ENCODE measurements around the gene PAIP2. TPM values are rescaled to one million over a fixed set of nuclear protein-coding genes. Genes with fewer than 3 reads are reported as not detected.
A peak's percentile ranks its signal among the peaks of the same experiment; 100 is the strongest.
"Not testable (repeated sequence)": the region's sequence is repeated elsewhere in the genome, so short reads cannot be mapped to it uniquely, and the experiment has no call there.

Gene PAIP2
- polyA plus RNA-seq, 6 donors from 2014 or later, result 348 to 544 (median 403) TPM

- peaks cover 62 to 84% (median 81%) of the 10 kb centered on the region in 3 donors for H3K4me1 Mint-ChIP-seq
- H3K9me3 Mint-ChIP-seq, result no peaks in the 10 kb centered on the region
- peak overlapping the region; percentile 85 to 99 (median 94) for H3K27ac Mint-ChIP-seq
- ATAC-seq (ENCODE audit: low read depth in 2 of 2), result no peak
- H3K4me3 Mint-ChIP-seq, result peak overlapping the region; percentile 40 to 97 (median 88)
- H3K36me3 Mint-ChIP-seq, result no peaks in the 10 kb centered on the region
- DNase-seq, result no peak
- H3K27me3 Mint-ChIP-seq, result no peaks in the 10 kb centered on the region
These were observed 43.7 kb downstream of the PAIP2 start for GRCh38 chr5:139385061-139386049.

DNA sequence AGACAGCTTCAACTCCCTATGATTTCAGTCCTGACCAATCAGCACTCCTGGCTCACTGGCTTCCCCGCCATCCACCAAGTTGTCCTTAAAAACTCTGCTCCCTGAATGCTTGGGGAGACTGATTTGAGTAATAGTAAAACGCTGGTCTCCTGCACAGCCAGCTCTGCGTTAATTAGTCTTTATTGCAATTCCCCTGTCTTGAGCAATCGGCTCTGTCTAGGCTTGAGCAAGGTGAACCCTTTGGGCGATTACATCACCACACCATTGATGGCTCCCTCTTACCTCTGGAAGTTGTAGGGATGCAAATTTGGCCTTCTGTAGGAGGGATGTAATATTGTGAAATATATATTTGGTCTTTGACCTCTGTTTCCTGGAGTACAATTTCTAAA, 44.4 kb downstream of the PAIP2 start:
- no peak for DNase-seq
- H3K36me3 Mint-ChIP-seq, result no peaks in the 10 kb centered on the region
- H3K9me3 Mint-ChIP-seq, result no peaks in the 10 kb centered on the region
- H3K4me1 Mint-ChIP-seq, result peaks cover 66 to 89% (median 86%) of the 10 kb centered on the region in 3 donors
- H3K27ac Mint-ChIP-seq, result peak overlapping the region in 5 of 6 donors; percentile 70 to 99 (median 90)
- H3K27me3 Mint-ChIP-seq, result no peaks in the 10 kb centered on the region
- ATAC-seq (ENCODE audit: low read depth in 2 of 2), result no peak
- H3K4me3 Mint-ChIP-seq, result peak overlapping the region in 6 of 8 donors; percentile 18 to 97 (median 92)

DNA sequence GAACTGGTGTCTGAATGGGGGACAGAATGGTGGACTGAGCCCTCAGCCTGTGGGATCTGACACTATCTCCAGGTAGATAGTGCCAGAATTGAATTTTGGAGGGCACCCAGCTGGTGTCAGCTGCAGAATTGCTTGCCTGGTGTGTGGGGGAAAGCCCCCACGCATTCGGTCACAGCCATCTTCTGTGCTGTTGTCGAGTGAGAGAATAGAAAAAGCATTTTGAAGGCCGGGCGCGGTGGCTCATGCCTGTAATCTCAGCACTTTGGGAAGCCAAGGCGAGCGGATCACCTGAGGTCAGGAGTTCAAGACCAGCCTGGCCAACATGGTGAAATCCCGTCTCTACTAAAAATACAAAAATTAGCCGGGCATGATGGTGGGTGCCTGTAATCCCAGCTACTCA, 45.3 kb downstream of the PAIP2 start:
- not testable (repeated sequence) for ATAC-seq (ENCODE audit: low read depth in 2 of 2); H3K27me3 Mint-ChIP-seq; DNase-seq; H3K36me3 Mint-ChIP-seq; H3K9me3 Mint-ChIP-seq
- peak overlapping the region; percentile 86 to 97 (median 93) for H3K4me3 Mint-ChIP-seq
- H3K4me1 Mint-ChIP-seq, result peaks cover 73 to 96% (median 93%) of the 10 kb centered on the region in 3 donors
- H3K27ac Mint-ChIP-seq, result peak overlapping the region; percentile 54 to 99 (median 92)

DNA sequence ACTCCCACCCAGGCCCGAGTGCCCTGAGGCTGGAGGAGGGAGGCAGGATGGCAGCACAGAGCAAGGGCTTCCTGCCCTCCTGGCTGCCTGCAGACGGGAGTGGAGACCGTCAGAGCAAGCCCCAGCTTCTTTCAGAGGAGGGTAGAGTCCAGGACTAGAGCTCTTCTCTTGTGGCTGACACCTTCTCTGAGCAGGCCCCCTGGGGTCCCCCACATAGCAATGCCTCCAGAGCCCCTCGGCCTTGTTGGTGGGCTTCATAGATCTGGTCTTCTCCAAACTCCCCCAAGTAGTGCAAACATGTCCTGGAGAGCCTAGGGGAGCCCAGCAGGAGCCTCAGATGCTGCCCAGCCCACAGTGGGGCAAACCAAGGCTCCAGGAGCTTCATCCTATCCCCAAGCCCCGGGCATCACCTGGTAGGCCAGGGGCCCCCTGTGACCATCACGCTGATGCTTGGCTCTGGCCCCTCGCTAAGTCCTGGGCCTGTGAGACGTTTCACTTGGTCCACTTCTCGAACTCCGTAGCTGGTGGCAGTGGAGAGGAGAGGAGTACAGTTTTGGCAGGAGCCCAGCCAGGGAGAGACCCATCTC, 46.0 kb downstream of the PAIP2 start:
- ATAC-seq (ENCODE audit: low read depth in 2 of 2), result no peak
- Mint-ChIP-seq H3K36me3 (no peaks in the 10 kb centered on the region), H3K27ac (peak overlapping the region; percentile 90 to 99 (median 95)), H3K4me1 (peaks cover 66 to 88% (median 87%) of the 10 kb centered on the region in 3 donors), H3K4me3 (peak overlapping the region; percentile 89 to 97 (median 94)), H3K9me3 (no peaks in the 10 kb centered on the region), H3K27me3 (no peaks in the 10 kb centered on the region)
- no peak for DNase-seq

- peak; percentile 80 for DNase-seq
- peak; percentile 33 to 34 for ATAC-seq (ENCODE audit: low read depth in 2 of 2)
- no peaks in the 10 kb centered on the region for H3K27me3 Mint-ChIP-seq
- no peaks in the 10 kb centered on the region for H3K36me3 Mint-ChIP-seq
- H3K27ac Mint-ChIP-seq, result peak overlapping the region; percentile 90 to 99 (median 95)
- peak overlapping the region; percentile 89 to 97 (median 94) for H3K4me3 Mint-ChIP-seq
- peaks cover 66 to 90% (median 89%) of the 10 kb centered on the region in 3 donors for H3K4me1 Mint-ChIP-seq
- H3K9me3 Mint-ChIP-seq, result no peaks in the 10 kb centered on the region
These were observed 46.7 kb downstream of the PAIP2 start for GRCh38 chr5:139388198-139388821.

GRCh38 chr5:139389701-139390638, 48.3 kb downstream of the PAIP2 start, which contains the start of gene MZB1:
MZB1 (minus strand) TSS chr5:139389913; CDS start chr5:139389856, 57 bp downstream.
- Mint-ChIP-seq H3K9me3 (no peaks in the 10 kb centered on the region), H3K27me3 (no peaks in the 10 kb centered on the region), H3K36me3 (no peaks in the 10 kb centered on the region), H3K4me1 (peaks cover 58 to 77% (median 75%) of the 10 kb centered on the region in 3 donors), H3K4me3 (peak within 1 kb of the TSS; percentile 89 to 97 (median 94)), H3K27ac (peak within 1 kb of the TSS; percentile 90 to 99 (median 96))
- peak; percentile 84 for DNase-seq
- ATAC-seq (ENCODE audit: low read depth in 2 of 2), result peak; percentile 53 to 55

DNA sequence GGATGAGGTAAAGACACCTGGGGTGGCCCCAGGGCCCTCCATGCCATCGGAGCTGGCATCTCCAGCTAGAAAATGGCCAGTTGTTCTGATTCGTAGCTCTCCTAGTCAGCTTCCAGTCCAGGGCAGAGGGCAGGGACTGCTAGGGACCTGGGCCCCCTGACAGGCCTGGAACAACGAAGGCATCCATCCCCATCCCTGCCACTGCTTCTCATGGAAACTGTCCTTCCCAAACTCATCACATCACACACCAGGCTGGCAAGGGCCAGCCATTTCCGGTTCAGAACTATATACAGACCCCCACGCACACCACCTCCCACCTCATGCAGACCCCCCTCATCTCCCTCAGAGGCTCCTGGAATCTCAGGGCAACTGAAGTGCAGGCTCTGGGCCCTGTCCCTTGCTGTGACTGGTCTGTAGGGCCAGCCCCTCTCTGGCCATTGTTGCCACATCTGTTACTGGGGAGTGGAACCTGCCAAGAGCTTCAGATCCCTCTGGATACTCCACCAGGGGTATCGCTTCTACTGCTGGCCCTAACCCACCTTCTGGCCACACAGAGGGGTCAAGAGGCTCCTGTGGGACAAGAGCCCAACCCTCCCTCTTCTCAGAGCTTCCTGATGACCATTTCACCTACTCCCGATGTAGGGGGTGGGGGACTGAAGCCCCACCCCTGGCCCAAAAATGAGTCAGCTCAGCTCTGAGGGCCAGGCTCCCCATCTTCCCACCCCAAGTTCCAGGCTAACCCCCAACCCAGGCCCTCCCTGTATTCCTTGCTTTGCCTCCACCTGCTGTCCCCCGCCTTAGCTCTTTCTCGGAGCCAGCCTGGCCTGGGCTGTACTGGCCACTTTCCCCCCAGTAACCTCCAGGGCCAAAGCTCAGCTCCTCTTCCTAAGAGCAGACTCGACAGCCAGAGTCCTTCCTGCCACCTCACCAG, 49.2 kb downstream of the PAIP2 start:
- Mint-ChIP-seq H3K4me1 (peaks cover 53 to 75% (median 68%) of the 10 kb centered on the region in 3 donors), H3K4me3 (peak overlapping the region; percentile 61 to 97 (median 96)), H3K27ac (peak overlapping the region; percentile 33 to 99 (median 94)), H3K9me3 (no peaks in the 10 kb centered on the region), H3K36me3 (no peaks in the 10 kb centered on the region), H3K27me3 (no peaks in the 10 kb centered on the region)
- DNase-seq, result no peak
- ATAC-seq (ENCODE audit: low read depth in 2 of 2), result no peak

DNA sequence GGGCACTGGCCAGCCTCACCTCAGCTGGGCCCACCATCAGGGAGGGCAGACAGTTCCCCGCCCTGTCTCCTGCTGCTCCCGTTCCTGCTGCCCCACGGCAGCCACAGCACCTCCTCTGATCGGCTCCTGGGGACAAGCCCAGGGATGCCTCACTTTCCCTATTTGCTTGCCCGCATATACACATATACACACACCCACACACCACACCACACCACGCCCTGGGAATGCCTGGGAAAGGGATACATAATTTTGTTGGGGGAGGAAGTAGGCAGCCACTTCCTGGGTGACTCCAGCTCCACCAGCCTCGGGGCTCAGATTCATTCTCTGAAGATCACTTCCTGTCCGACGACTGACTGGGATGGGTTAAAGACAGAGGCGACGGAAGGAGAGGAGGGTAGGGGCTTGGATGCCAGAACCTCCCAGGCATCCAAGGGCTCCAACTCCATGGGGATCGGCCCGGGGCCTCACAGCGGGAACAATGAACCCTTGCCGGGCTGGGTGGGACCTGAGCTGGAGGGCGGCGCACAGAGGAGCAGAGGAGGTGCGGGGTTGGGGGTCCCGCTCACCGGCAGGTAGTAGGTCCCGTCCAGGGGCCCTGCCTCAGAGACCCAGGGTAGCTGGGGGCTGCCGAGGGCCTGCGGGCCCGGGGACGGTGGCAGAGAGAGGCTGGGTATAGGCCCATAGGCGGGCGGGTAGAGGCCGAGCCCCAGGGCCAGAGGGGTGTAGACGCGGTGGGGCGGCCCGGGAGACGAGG, 50.1 kb downstream of the PAIP2 start:
- peak overlapping the region; percentile 83 to 97 (median 93) for H3K4me3 Mint-ChIP-seq
- ATAC-seq (ENCODE audit: low read depth in 2 of 2), result peak; percentile 1
- H3K4me1 Mint-ChIP-seq, result peaks cover 46 to 67% (median 60%) of the 10 kb centered on the region in 3 donors
- H3K9me3 Mint-ChIP-seq, result no peaks in the 10 kb centered on the region
- no peaks in the 10 kb centered on the region for H3K36me3 Mint-ChIP-seq
- peak overlapping the region in 5 of 6 donors; percentile 73 to 98 (median 94) for H3K27ac Mint-ChIP-seq
- no peaks in the 10 kb centered on the region for H3K27me3 Mint-ChIP-seq
- peak; percentile 22 for DNase-seq

- Mint-ChIP-seq H3K27ac (peak overlapping the region in 3 of 6 donors; percentile 90 to 94 (median 94)), H3K4me3 (peak overlapping the region; percentile 83 to 97 (median 96)), H3K27me3 (no peaks in the 10 kb centered on the region), H3K9me3 (no peaks in the 10 kb centered on the region), H3K4me1 (peaks cover 41 to 67% (median 54%) of the 10 kb centered on the region in 3 donors), H3K36me3 (no peaks in the 10 kb centered on the region)
- DNase-seq (no peak), ATAC-seq (ENCODE audit: low read depth in 2 of 2) (peak in 1 of 2 donors; percentile 21)
These were observed 50.6 kb downstream of the PAIP2 start for GRCh38 chr5:139392324-139392677.

DNA sequence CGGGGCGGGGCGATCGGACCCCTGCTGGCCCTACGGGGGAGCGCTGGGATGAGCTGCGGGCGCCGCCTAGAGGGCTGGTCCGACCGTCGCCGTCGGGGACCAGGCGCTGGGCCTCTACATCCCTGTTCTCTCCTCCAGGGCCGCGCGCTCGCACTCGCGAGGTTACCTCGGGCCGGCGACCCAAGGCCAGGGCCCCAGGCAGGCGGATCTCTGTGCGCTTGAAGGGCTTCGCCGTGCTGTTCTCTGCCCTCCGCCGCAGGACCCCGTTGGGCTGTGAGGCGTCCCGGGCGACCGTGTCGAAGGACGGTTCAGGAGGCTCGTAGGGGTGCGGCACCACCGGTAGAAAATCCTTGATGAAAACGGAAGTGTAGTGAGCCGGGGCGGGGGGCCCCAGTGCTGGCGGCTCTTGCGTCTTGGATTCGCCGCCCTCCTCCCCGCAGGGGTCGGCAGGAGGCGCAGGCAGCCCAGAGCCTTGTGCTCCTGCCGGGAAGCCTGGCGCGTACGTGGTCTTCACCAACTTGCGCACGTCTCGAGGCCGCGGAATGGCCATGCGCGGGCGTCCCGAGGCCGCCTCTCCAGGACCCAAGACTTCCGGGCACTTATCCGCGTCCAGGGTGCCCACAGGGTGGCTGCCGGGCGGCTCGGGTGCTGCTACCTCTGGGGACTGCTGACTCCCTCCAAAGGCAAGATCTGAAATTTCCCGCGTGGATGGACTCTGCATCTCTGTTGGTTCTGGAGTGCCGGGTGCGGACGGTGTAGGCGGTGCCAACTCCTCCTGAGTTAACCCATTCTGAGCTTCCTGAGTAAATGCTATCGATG, 51.2 kb downstream of the PAIP2 start:
- peaks cover 39 to 61% (median 48%) of the 10 kb centered on the region in 3 donors for H3K4me1 Mint-ChIP-seq

More for the DNA sequence above, 51.2 kb downstream of the PAIP2 start:
- Mint-ChIP-seq H3K9me3 (no peaks in the 10 kb centered on the region), H3K27me3 (no peaks in the 10 kb centered on the region), H3K36me3 (no peaks in the 10 kb centered on the region), H3K4me3 (peak overlapping the region; percentile 83 to 97 (median 96)), H3K27ac (peak overlapping the region in 5 of 6 donors; percentile 77 to 96 (median 90))
- DNase-seq, result peak; percentile 88
- ATAC-seq (ENCODE audit: low read depth in 2 of 2), result peak; percentile 69 to 71

Data from naive B cell (primary cell).